Measurements from ENCODE around the gene NTMT2. TPM values are rescaled to one million over a fixed set of nuclear protein-coding genes. Genes with fewer than 3 reads are reported as not detected.

NTMT2 gene
- total RNA-seq, 1 donor: not detected

DNA sequence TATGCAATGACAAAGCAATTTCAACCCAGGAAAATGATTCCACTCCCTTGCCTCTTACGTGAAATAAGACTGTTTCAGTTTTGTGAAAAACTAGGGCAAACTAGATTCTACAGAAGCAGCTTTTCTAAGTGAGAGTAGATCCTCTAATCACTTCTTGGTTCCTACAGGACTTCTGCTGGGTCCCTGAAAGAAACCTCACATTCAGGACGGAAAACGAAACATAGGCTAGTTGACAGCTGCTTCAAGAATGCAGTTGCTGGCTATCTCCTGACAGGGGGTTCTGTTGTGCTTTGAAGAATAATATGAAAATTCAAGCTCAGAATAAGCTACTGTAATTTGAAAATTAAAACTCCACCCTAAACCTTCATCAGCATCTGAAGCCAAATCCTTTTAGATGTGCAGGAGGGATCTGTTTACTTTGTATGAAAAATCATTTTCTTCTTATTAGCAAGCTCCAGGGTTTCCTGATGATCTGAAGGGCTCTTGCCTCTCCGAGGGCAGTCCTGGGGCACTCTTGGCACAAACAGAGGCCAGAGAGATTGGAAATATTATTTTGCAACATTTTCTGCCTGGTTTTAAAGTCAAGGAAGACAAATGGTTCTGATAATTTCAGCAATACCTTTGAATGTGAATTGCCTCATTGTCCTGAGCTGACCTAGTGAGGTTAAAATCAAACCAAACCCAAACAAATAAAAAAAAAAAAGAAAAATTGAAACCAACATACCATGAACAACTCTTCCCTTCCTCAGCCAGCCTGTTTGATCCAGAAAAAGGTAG lies 55.0 kb downstream of the NTMT2 start:
- H3K4me2 ChIP-seq (ENCODE audit: insufficient read depth, low read length): peak overlapping the region; percentile 70
- DNase-seq (ENCODE audit: insufficient read length, low spot score, missing footprints): peak; percentile 26
- no peaks in the 10 kb centered on the region for H3K79me2 ChIP-seq (ENCODE audit: insufficient read depth, low read length)
- H3K36me3 ChIP-seq (ENCODE audit: insufficient read depth, low read length): no peaks in the 10 kb centered on the region
- no peaks in the 10 kb centered on the region for H3K27me3 ChIP-seq (ENCODE audit: insufficient read depth, low read length)
- H3K9me3 ChIP-seq (ENCODE audit: low read depth, low read length): no peaks in the 10 kb centered on the region
- H3K4me1 ChIP-seq (ENCODE audit: insufficient read depth, low read length): peaks cover 14% of the 10 kb centered on the region
- H3K27ac ChIP-seq (ENCODE audit: low read depth, low read length): peak overlapping the region; percentile 52
- peak overlapping the region; percentile 81 for H2AFZ ChIP-seq (ENCODE audit: low read length)
- peak overlapping the region; percentile 53 for H3K4me3 ChIP-seq (ENCODE audit: insufficient read depth, low read length)
- TF ChIP-seq CTCF (IDR thresholded peaks at IDR 0.05; ENCODE audit: extremely low read depth, low read depth, low read length): peak; percentile 36
- H4K20me1 ChIP-seq (ENCODE audit: insufficient read depth, low read length): no peaks in the 10 kb centered on the region

DNA sequence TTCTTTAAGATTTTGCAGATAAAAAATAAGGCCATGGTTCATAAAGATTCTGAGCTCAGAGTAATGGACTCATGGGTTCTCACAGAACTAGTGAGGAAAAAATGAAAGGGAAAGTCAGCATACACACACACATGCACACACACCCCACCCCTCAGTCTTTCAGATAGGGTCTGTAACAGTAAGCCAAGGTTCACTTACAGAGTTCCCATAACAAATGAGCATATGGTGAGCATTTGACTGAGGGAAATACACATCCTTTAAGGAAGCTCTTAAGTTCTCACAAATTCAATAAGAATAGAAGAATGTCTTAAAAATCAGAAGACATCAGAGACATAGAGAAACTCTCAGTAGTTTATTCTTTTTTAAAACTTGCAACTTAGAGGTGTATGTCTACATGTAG lies 57.9 kb downstream of the NTMT2 start:
- DNase-seq (ENCODE audit: insufficient read length, low spot score, missing footprints): no peak
- Histone ChIP-seq H3K9me3 (ENCODE audit: low read depth, low read length) (no peaks in the 10 kb centered on the region), H3K36me3 (ENCODE audit: insufficient read depth, low read length) (no peaks in the 10 kb centered on the region), H3K4me2 (ENCODE audit: insufficient read depth, low read length) (no peak overlapping the region), H3K79me2 (ENCODE audit: insufficient read depth, low read length) (no peaks in the 10 kb centered on the region), H2AFZ (ENCODE audit: low read length) (no peak overlapping the region), H3K4me1 (ENCODE audit: insufficient read depth, low read length) (peaks cover 14% of the 10 kb centered on the region), H3K27ac (ENCODE audit: low read depth, low read length) (no peak overlapping the region), H3K4me3 (ENCODE audit: insufficient read depth, low read length) (no peak overlapping the region), H3K27me3 (ENCODE audit: insufficient read depth, low read length) (no peaks in the 10 kb centered on the region), H4K20me1 (ENCODE audit: insufficient read depth, low read length) (no peaks in the 10 kb centered on the region)
- no peak for TF ChIP-seq CTCF (IDR thresholded peaks at IDR 0.05; ENCODE audit: extremely low read depth, low read depth, low read length)

GRCh38 chr1:170204121-170204520 lies 58.4 kb downstream of the NTMT2 start:
- Histone ChIP-seq H3K4me1 (ENCODE audit: insufficient read depth, low read length) (peaks cover 14% of the 10 kb centered on the region), H3K4me2 (ENCODE audit: insufficient read depth, low read length) (no peak overlapping the region), H2AFZ (ENCODE audit: low read length) (no peak overlapping the region), H3K27ac (ENCODE audit: low read depth, low read length) (no peak overlapping the region), H3K4me3 (ENCODE audit: insufficient read depth, low read length) (no peak overlapping the region), H4K20me1 (ENCODE audit: insufficient read depth, low read length) (no peaks in the 10 kb centered on the region), H3K27me3 (ENCODE audit: insufficient read depth, low read length) (no peaks in the 10 kb centered on the region), H3K79me2 (ENCODE audit: insufficient read depth, low read length) (no peaks in the 10 kb centered on the region), H3K9me3 (ENCODE audit: low read depth, low read length) (no peaks in the 10 kb centered on the region), H3K36me3 (ENCODE audit: insufficient read depth, low read length) (no peaks in the 10 kb centered on the region)
- no peak for DNase-seq (ENCODE audit: insufficient read length, low spot score, missing footprints)
- TF ChIP-seq CTCF (IDR thresholded peaks at IDR 0.05; ENCODE audit: extremely low read depth, low read depth, low read length): no peak

- peak; percentile 4 for DNase-seq (ENCODE audit: insufficient read length, low spot score, missing footprints)
- H3K4me2 ChIP-seq (ENCODE audit: insufficient read depth, low read length): no peak overlapping the region
These were observed 59.5 kb downstream of the NTMT2 start for GRCh38 chr1:170205301-170205700.

More at GRCh38 chr1:170205301-170205700, 59.5 kb downstream of the NTMT2 start:
- peaks cover 14% of the 10 kb centered on the region for H3K4me1 ChIP-seq (ENCODE audit: insufficient read depth, low read length)
- no peaks in the 10 kb centered on the region for H3K9me3 ChIP-seq (ENCODE audit: low read depth, low read length)
- H3K27me3 ChIP-seq (ENCODE audit: insufficient read depth, low read length): no peaks in the 10 kb centered on the region
- no peaks in the 10 kb centered on the region for H3K36me3 ChIP-seq (ENCODE audit: insufficient read depth, low read length)
- no peak overlapping the region for H3K4me3 ChIP-seq (ENCODE audit: insufficient read depth, low read length)
- H3K79me2 ChIP-seq (ENCODE audit: insufficient read depth, low read length): no peaks in the 10 kb centered on the region
- no peaks in the 10 kb centered on the region for H4K20me1 ChIP-seq (ENCODE audit: insufficient read depth, low read length)
- H2AFZ ChIP-seq (ENCODE audit: low read length): no peak overlapping the region
- no peak overlapping the region for H3K27ac ChIP-seq (ENCODE audit: low read depth, low read length)
- no peak for TF ChIP-seq CTCF (IDR thresholded peaks at IDR 0.05; ENCODE audit: extremely low read depth, low read depth, low read length)

Measured in osteoblast (primary cell).